IMR-90 (cell line): Measurements from ENCODE around the gene ELP4.

ENCODE experiments used
- CEBPB ChIP-seq: IDR thresholded peaks from 2 replicates; pipeline ENCODE4 v1.6.1; 2012; ENCODE audit warnings: low read depth, low read length, improper control_type of control experiment
- MAFK ChIP-seq: IDR thresholded peaks from 2 replicates; pipeline ENCODE4 v1.6.1; 2012; ENCODE audit warnings: low read depth, low read length, improper control_type of control experiment
- POLR2A ChIP-seq: IDR thresholded peaks from 2 replicates; pipeline ENCODE4 v1.6.1; 2012; ENCODE audit warnings: mild to moderate bottlenecking, low read depth, low read length
- RFX5 ChIP-seq: IDR thresholded peaks from 2 replicates; pipeline ENCODE4 v1.8.0; 2012; ENCODE audit warnings: low read depth, mild to moderate bottlenecking, low read length, moderate library complexity
- TF ChIP-seq, protein P1 (sequence below): conservative IDR thresholded peaks from 2 replicates; pipeline ENCODE4 v1.5.1; 2012; ENCODE audit warnings: mild to moderate bottlenecking, low read depth, low read length, improper control_type of control experiment

DNA sequence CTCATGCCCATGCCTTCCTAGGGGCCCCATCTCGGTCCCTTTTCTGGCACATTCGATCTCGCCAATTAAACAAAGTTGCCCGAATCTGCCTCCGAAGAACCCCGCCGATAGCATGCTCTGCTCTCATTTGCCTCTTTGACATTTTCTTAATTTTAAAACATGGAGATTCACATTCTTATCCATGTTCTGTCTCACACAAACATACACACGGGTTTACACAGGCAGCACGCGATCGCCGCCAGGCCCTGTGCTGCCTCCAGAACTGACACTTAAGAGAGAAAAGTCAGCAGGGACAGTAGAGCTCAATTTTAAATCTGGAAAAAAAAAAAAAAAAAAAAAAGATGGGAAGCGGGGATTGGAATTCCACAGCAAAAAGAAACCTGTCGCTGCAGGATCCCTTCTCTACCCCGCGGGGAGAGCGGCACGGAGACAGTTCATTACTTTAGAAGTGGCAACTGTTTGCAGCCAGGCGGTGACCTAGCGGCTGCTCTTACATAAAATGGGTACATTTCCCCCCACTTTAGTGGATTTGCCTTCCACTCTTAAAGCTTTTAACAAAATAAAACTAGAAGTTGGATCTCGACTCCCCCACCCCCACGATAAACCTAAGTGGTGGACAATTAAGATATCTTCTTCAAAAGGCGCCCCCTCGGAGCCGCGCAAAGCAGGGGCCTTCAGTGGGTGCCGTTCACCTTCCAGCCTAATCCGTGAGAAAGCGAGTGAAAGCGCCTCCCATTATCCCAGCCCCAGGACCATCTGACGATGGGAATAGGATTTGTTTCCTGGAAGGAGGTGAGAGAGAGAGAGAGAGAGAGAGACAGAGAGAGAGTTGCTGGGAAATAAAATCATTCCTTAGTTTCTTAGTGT lies 287.9 kb downstream of the ELP4 start:
- TF ChIP-seq, protein P1, sequence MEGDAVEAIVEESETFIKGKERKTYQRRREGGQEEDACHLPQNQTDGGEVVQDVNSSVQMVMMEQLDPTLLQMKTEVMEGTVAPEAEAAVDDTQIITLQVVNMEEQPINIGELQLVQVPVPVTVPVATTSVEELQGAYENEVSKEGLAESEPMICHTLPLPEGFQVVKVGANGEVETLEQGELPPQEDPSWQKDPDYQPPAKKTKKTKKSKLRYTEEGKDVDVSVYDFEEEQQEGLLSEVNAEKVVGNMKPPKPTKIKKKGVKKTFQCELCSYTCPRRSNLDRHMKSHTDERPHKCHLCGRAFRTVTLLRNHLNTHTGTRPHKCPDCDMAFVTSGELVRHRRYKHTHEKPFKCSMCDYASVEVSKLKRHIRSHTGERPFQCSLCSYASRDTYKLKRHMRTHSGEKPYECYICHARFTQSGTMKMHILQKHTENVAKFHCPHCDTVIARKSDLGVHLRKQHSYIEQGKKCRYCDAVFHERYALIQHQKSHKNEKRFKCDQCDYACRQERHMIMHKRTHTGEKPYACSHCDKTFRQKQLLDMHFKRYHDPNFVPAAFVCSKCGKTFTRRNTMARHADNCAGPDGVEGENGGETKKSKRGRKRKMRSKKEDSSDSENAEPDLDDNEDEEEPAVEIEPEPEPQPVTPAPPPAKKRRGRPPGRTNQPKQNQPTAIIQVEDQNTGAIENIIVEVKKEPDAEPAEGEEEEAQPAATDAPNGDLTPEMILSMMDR: no peak
- no peak for TF ChIP-seq POLR2A
- TF ChIP-seq RFX5: no peak
- no peak for TF ChIP-seq CEBPB
- TF ChIP-seq MAFK: no peak
